Right ventricle myocardium superior (tissue), 1 donor: ENCODE measurements around the gene PHGDH. TPM values are rescaled to one million over a fixed set of nuclear protein-coding genes. Genes with fewer than 3 reads are reported as not detected.
A peak's percentile ranks its signal among the peaks of the same experiment; 100 is the strongest.
"Not testable (repeated sequence)": the region's sequence is repeated elsewhere in the genome, so short reads cannot be mapped to it uniquely, and the experiment has no call there.

Experiments used
- ATAC-seq: fragments of 200-7000 bp; cut with Tn5 transposase; one replicate; pipeline ENCODE4 v1.9.1; 2020; ENCODE audit warnings: mild to moderate bottlenecking; ENCODE audit not compliant: poor library complexity
- DNase-seq: peaks from one replicate; pipeline ENCODE4 v3.0.0-alpha.2; 2020
- intact Hi-C: fragments of 100-400 bp; cut with DNase I; formaldehyde crosslinking; loops from one replicate; pipeline ENCODE4 v1.11.2; 2022
- total RNA-seq: library from RNA; stranded (reverse); fragmentation: NEBNext Ultra II Directional; extraction: Animal tissue kit (Norgen Biotek cat#: 25700); gene quantifications from one replicate; pipeline ENCODE4 v1.2.1, GENCODE V29; 2021
- donor health status: DM: no; HTN: yes; CAD: no; lungs with severe emphysema.

The PHGDH gene
- total RNA-seq, 1 donor from 2014 or later = 10.5 TPM

- intact Hi-C loops = no loop called here
- DNase-seq (no peak), ATAC-seq (no peak)
These were observed 67.3 kb downstream of the PHGDH start for GRCh38 chr1:119778886-119779560.

GRCh38 chr1:119779869-119780356 lies 68.2 kb downstream of the PHGDH start:
- ATAC-seq (peak; percentile 81), DNase-seq (peak; percentile 54)
- intact Hi-C loops = no loop called here

- DNase-seq (no peak), ATAC-seq (no peak)
- intact Hi-C loops = no loop called here
These were observed 69.9 kb downstream of the PHGDH start for GRCh38 chr1:119781434-119782210.

GRCh38 chr1:119782631-119783325 lies 71.0 kb downstream of the PHGDH start:
- ATAC-seq (no peak), DNase-seq (no peak)
- intact Hi-C loops = no loop called here

- ATAC-seq (peak; percentile 45), DNase-seq (no peak)
- intact Hi-C loops = no loop called here
These were observed 71.8 kb downstream of the PHGDH start for GRCh38 chr1:119783354-119784185.

- ATAC-seq (peak; percentile 88), DNase-seq (peak; percentile 86)
- intact Hi-C loops = no loop called here
These were observed 72.6 kb downstream of the PHGDH start for GRCh38 chr1:119784191-119784781.

- intact Hi-C loops, DNase-seq, ATAC-seq: not testable (repeated sequence)
These were observed 74.3 kb downstream of the PHGDH start for GRCh38 chr1:119786046-119786445.

GRCh38 chr1:119786473-119787050 lies 74.8 kb downstream of the PHGDH start:
- intact Hi-C loops, DNase-seq, ATAC-seq: not testable (repeated sequence)

GRCh38 chr1:119787776-119788175 lies 76.0 kb downstream of the PHGDH start:
- intact Hi-C loops = no loop called here
- ATAC-seq (no peak), DNase-seq (no peak)

- DNase-seq = no peak
These were observed 78.9 kb downstream of the PHGDH start for GRCh38 chr1:119790451-119791198.

GRCh38 chr1:119791377-119791776 lies 79.6 kb downstream of the PHGDH start:
- no peak for ATAC-seq
- no peak for DNase-seq
- intact Hi-C loops = no loop called here

More at GRCh38 chr1:119790451-119791198, 78.9 kb downstream of the PHGDH start:
- intact Hi-C loops = no loop called here
- ATAC-seq = no peak

Other genes starting within 250 kb of the PHGDH start
- gene HSD3B1, start 204.7 kb upstream of the PHGDH start, total RNA-seq = not detected
- gene ZNF697, start 63.7 kb upstream of the PHGDH start, total RNA-seq = 9.2 TPM
- gene HMGCS2, start 57.0 kb downstream of the PHGDH start, total RNA-seq = 210 TPM
- not detected for gene REG4, start 99.5 kb downstream of the PHGDH start, total RNA-seq
- not detected for gene ADAM30, start 184.6 kb downstream of the PHGDH start, total RNA-seq